Smooth muscle cell (in vitro differentiated cells): ENCODE results near the gene RALGPS2. TPM values are rescaled to one million over a fixed set of nuclear protein-coding genes. Genes with fewer than 3 reads are reported as not detected.

Source experiments
- DNase-seq: peaks from one replicate; lab custom pipeline; 2025; ENCODE audit not compliant: unreplicated experiment; lab: John Stamatoyannopoulos, UW
- H2AFZ ChIP-seq: fragments of 200-600 bp; sonication (generic); 2 replicates; pipeline ENCODE4 v1.6.0; 2016; ENCODE audit warnings: antibody characterized with exemption, low read depth, mild to moderate bottlenecking
- H3F3A ChIP-seq: fragments of 200-600 bp; sonication (generic); 2 replicates; pipeline ENCODE4 v1.6.0; 2017; ENCODE audit warnings: antibody characterized with exemption, low read depth
- H3K27ac ChIP-seq: fragments of 200-600 bp; sonication (generic); 2 replicates; pipeline ENCODE4 v1.5.1; 2016; ENCODE audit warnings: low read depth, mild to moderate bottlenecking
- H3K27me3 ChIP-seq: fragments of 200-600 bp; sonication (generic); 2 replicates; pipeline ENCODE4 v1.6.1; 2016; ENCODE audit warnings: low read depth, mild to moderate bottlenecking
- H3K36me3 ChIP-seq: fragments of 200-600 bp; sonication (generic); 2 replicates; pipeline ENCODE4 v1.5.1; 2016; ENCODE audit warnings: low read depth
- H3K4me1 ChIP-seq: fragments of 200-600 bp; sonication (generic); 2 replicates; pipeline ENCODE4 v1.5.1; 2016; ENCODE audit warnings: low read depth
- H3K4me2 ChIP-seq: fragments of 200-600 bp; sonication (generic); 2 replicates; pipeline ENCODE4 v1.6.0; 2016; ENCODE audit warnings: mild to moderate bottlenecking
- H3K4me3 ChIP-seq: fragments of 200-600 bp; sonication (generic); 2 replicates; pipeline ENCODE4 v1.5.1; 2016; ENCODE audit warnings: mild to moderate bottlenecking
- H3K79me2 ChIP-seq: fragments of 200-600 bp; sonication (generic); 2 replicates; pipeline ENCODE4 v1.6.0; 2016; ENCODE audit warnings: low read depth, mild to moderate bottlenecking
- H3K9ac ChIP-seq: fragments of 200-600 bp; sonication (generic); 2 replicates; pipeline ENCODE4 v1.6.0; 2016; ENCODE audit warnings: low read depth
- H3K9me3 ChIP-seq: fragments of 200-600 bp; sonication (generic); replicated peaks from 2 replicates; pipeline ENCODE4 v1.5.1; 2016; ENCODE audit warnings: low read depth
- H4K20me1 ChIP-seq: fragments of 200-600 bp; sonication (generic); 2 replicates; pipeline ENCODE4 v1.6.0; 2016; ENCODE audit warnings: low read depth
- CTCF ChIP-seq: fragments of 200-600 bp; sonication (generic); IDR thresholded peaks from 2 replicates; pipeline ENCODE4 v1.5.1; 2017; ENCODE audit warnings: borderline replicate concordance, mild to moderate bottlenecking, antibody characterized with exemption; ENCODE audit not compliant: insufficient read depth, poor library complexity, severe bottlenecking
- WGBS: methylation state at CpG from one replicate; pipeline ENCODE4 v1.1.7; 2016; ENCODE audit warnings: low lambda C conversion rate; 5-methylcytosine and 5-hydroxymethylcytosine counted together
- polyA plus RNA-seq: library from polyadenylated mRNA; unstranded; fragments of >200 nt; fragmentation: Nextera tagmentation; extraction: Ambion mirVana; gene quantifications from 2 replicates; pipeline ENCODE4 v1.2.1, GENCODE V29; 2016
- total RNA-seq: library from RNA; depleted of rRNA; stranded (reverse); fragments of >200 nt; gene quantifications from 2 replicates; pipeline ENCODE4 v1.2.3, GENCODE V29; 2014

The RALGPS2 gene
- total and polyA plus RNA-seq, 2 experiments from 2014 or later = 4.7 to 23.8 TPM

- Histone ChIP-seq H3K4me2 (no peak overlapping the region), H4K20me1 (no peaks in the 10 kb centered on the region), H3K4me1 (no peaks in the 10 kb centered on the region), H3K9me3 (no peaks in the 10 kb centered on the region), H3K27ac (no peak overlapping the region), H3K9ac (no peak overlapping the region), H3F3A (no peaks in the 10 kb centered on the region), H3K79me2 (no peaks in the 10 kb centered on the region), H3K36me3 (no peaks in the 10 kb centered on the region), H2AFZ (no peak overlapping the region), H3K27me3 (no peaks in the 10 kb centered on the region), H3K4me3 (no peak overlapping the region)
- TF ChIP-seq CTCF = no peak
- WGBS = 50% methylated on average over 2 of the region's 2 CpGs
- no peak for DNase-seq
Observed at GRCh38 chr1:178693366-178693765, 31.7 kb upstream of the RALGPS2 start.

- DNase-seq = no peak
- H3K79me2 ChIP-seq = no peaks in the 10 kb centered on the region
- H3K27ac ChIP-seq = no peak overlapping the region
- no peak overlapping the region for H2AFZ ChIP-seq
- H3K36me3 ChIP-seq = no peaks in the 10 kb centered on the region
- no peak overlapping the region for H3K4me2 ChIP-seq
- H4K20me1 ChIP-seq = no peaks in the 10 kb centered on the region
- H3K9me3 ChIP-seq = no peaks in the 10 kb centered on the region
- no peaks in the 10 kb centered on the region for H3K27me3 ChIP-seq
- no peak for TF ChIP-seq CTCF
- H3F3A ChIP-seq = no peaks in the 10 kb centered on the region
- no peak overlapping the region for H3K9ac ChIP-seq
- 96% methylated on average over 2 of the region's 2 CpGs for WGBS
- H3K4me3 ChIP-seq = no peak overlapping the region
- no peaks in the 10 kb centered on the region for H3K4me1 ChIP-seq
Observed at GRCh38 chr1:178694923-178695525, 30.0 kb upstream of the RALGPS2 start.

- H2AFZ ChIP-seq = peak overlapping the region; percentile 44
- no peak overlapping the region for H3K27ac ChIP-seq
- H3K27me3 ChIP-seq = no peaks in the 10 kb centered on the region
- H4K20me1 ChIP-seq = no peaks in the 10 kb centered on the region
- 55% methylated on average over 2 of the region's 2 CpGs for WGBS
- no peak overlapping the region for H3K9ac ChIP-seq
- peaks cover 8% of the 10 kb centered on the region for H3K4me1 ChIP-seq
- no peaks in the 10 kb centered on the region for H3K9me3 ChIP-seq
- no peak overlapping the region for H3K4me2 ChIP-seq
- H3K36me3 ChIP-seq = no peaks in the 10 kb centered on the region
- no peak for DNase-seq
- no peak for TF ChIP-seq CTCF
- H3K79me2 ChIP-seq = no peaks in the 10 kb centered on the region
- no peak overlapping the region for H3K4me3 ChIP-seq
- H3F3A ChIP-seq = no peaks in the 10 kb centered on the region
Observed at GRCh38 chr1:178702146-178702545, 22.9 kb upstream of the RALGPS2 start.

- no peaks in the 10 kb centered on the region for H3K9me3 ChIP-seq
- peaks cover 6% of the 10 kb centered on the region for H3K27me3 ChIP-seq
- H4K20me1 ChIP-seq = no peaks in the 10 kb centered on the region
- no peak overlapping the region for H3K27ac ChIP-seq
- 88% methylated on average over 1 of the region's 1 CpG for WGBS
- no peak for TF ChIP-seq CTCF
- H3K4me2 ChIP-seq = no peak overlapping the region
- H3K9ac ChIP-seq = no peak overlapping the region
- no peaks in the 10 kb centered on the region for H3K79me2 ChIP-seq
- no peak overlapping the region for H3K4me3 ChIP-seq
- H3F3A ChIP-seq = no peaks in the 10 kb centered on the region
- H2AFZ ChIP-seq = no peak overlapping the region
- H3K4me1 ChIP-seq = peaks cover 8% of the 10 kb centered on the region
- no peak for DNase-seq
- no peaks in the 10 kb centered on the region for H3K36me3 ChIP-seq
Observed at GRCh38 chr1:178704833-178705232, 20.2 kb upstream of the RALGPS2 start.
